HL-60 (cell line): ENCODE data around the gene PUM1.

Experiments used
- GABPA ChIP-seq: IDR thresholded peaks from 2 replicates; pipeline ENCODE4 v1.6.1; 2012; ENCODE audit warnings: low read depth
- POLR2AphosphoS5 ChIP-seq: IDR thresholded peaks from 2 replicates; pipeline ENCODE4 v1.6.1; 2012; ENCODE audit warnings: low read depth
- SPI1 ChIP-seq: IDR thresholded peaks from 2 replicates; pipeline ENCODE4 v1.6.1; 2012; ENCODE audit warnings: low read depth, mild to moderate bottlenecking, borderline replicate concordance
- TF ChIP-seq, protein P1 (sequence below): IDR thresholded peaks from one replicate; pipeline ENCODE4 v1.5.1; 2011; ENCODE audit warnings: low read length, control low read depth, inconsistent platforms; ENCODE audit not compliant: insufficient read depth

DNA sequence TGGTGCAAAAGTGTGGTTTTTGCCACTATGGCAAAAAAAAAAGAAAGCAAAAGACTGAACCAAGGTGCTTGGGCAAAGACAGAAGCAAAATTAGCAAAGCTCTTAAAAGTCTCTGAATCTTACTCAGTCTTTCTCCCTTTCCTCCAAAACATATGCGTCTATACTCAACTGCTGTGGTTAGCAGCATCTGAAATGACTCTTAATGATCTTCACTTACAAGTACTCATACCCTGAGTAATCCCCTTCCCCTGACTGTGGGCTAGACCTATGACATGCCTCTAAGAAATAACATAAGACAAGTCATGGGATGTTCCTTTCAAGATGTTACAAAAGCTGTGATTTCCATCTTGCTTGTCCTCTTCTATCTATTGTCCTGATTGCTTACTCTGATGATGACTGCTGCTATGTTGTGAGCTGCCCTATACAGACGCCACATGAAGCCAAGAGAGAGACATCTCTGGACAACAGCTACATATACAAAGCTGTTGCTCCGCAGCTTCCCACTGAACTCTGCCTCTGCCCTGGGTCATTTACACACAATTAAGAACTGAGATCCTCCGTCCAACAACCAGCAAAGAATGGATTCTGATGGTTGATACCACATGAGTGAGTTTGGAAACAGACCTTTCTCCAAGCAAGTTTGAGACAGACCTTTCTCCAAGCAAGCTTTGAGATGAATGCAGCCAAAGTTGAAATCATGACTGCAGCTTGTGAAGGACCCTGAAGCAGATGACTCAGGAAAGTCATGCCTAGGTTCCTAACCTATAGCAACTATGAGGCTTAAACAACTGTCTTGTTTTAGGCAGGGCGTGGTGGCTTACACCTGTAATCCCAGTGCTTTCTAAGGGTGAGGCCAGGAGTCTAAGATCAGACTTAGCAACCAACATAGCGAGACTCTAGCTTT is 55.2 kb downstream of the PUM1 start:
- TF ChIP-seq, protein P1, sequence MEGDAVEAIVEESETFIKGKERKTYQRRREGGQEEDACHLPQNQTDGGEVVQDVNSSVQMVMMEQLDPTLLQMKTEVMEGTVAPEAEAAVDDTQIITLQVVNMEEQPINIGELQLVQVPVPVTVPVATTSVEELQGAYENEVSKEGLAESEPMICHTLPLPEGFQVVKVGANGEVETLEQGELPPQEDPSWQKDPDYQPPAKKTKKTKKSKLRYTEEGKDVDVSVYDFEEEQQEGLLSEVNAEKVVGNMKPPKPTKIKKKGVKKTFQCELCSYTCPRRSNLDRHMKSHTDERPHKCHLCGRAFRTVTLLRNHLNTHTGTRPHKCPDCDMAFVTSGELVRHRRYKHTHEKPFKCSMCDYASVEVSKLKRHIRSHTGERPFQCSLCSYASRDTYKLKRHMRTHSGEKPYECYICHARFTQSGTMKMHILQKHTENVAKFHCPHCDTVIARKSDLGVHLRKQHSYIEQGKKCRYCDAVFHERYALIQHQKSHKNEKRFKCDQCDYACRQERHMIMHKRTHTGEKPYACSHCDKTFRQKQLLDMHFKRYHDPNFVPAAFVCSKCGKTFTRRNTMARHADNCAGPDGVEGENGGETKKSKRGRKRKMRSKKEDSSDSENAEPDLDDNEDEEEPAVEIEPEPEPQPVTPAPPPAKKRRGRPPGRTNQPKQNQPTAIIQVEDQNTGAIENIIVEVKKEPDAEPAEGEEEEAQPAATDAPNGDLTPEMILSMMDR: no peak
- TF ChIP-seq SPI1: no peak
- no peak for TF ChIP-seq POLR2AphosphoS5
- no peak for TF ChIP-seq GABPA
